ENCODE results near the gene MARCHF2.
"Not testable (repeated sequence)": the region's sequence is repeated elsewhere in the genome, so short reads cannot be mapped to it uniquely, and the experiment has no call there.

MARCHF2 gene

DNA sequence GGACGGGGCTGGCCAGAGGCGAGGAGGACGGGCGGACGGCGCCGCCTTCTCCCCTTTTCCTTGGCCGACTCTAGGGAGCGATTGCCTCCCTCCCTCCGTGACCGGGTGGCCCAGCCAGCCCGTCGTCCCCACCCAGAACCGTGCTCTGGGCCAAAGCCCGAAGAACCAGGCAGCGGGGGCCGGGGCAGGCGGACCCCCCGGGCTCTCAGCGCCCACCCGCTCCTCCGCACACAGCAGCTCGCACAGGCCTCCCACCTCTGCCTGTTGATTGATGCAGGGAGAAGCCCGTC lies 9.3 kb upstream of the MARCHF2 start:
- H4K20me1 ChIP-seq (ENCODE audit: control insufficient read depth, insufficient read depth, low read depth, low read length), result no peaks in the 10 kb centered on the region
- H3F3A ChIP-seq (ENCODE audit: control insufficient read depth, insufficient read depth), result no peaks in the 10 kb centered on the region
- H3K27ac ChIP-seq (ENCODE audit: low read depth, low read length), result no peak overlapping the region
- TF ChIP-seq EZH2phosphoT487 (IDR thresholded peaks at IDR 0.05; ENCODE audit: borderline replicate concordance, low read length), result no peak
- TF ChIP-seq, protein P1, sequence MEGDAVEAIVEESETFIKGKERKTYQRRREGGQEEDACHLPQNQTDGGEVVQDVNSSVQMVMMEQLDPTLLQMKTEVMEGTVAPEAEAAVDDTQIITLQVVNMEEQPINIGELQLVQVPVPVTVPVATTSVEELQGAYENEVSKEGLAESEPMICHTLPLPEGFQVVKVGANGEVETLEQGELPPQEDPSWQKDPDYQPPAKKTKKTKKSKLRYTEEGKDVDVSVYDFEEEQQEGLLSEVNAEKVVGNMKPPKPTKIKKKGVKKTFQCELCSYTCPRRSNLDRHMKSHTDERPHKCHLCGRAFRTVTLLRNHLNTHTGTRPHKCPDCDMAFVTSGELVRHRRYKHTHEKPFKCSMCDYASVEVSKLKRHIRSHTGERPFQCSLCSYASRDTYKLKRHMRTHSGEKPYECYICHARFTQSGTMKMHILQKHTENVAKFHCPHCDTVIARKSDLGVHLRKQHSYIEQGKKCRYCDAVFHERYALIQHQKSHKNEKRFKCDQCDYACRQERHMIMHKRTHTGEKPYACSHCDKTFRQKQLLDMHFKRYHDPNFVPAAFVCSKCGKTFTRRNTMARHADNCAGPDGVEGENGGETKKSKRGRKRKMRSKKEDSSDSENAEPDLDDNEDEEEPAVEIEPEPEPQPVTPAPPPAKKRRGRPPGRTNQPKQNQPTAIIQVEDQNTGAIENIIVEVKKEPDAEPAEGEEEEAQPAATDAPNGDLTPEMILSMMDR (IDR thresholded peaks at IDR 0.05; ENCODE audit: low read depth, low read length, poor library complexity, severe bottlenecking), result no peak
- H3K4me2 ChIP-seq (ENCODE audit: low read length), result no peak overlapping the region
- H3K9me3 ChIP-seq (ENCODE audit: control insufficient read depth, insufficient read depth, low read length), result no peaks in the 10 kb centered on the region
- no peaks in the 10 kb centered on the region for H3K4me1 ChIP-seq (ENCODE audit: control insufficient read depth, low read length)
- no peak overlapping the region for H3K4me3 ChIP-seq (ENCODE audit: low read length)
- no peaks in the 10 kb centered on the region for H3K79me2 ChIP-seq (ENCODE audit: control insufficient read depth, low read length)
- no peaks in the 10 kb centered on the region for H3K9me2 ChIP-seq (replicated peaks; ENCODE audit: control insufficient read depth, low read length)
- no peaks in the 10 kb centered on the region for H3K27me3 ChIP-seq (ENCODE audit: control insufficient read depth, low read length)
- H3K36me3 ChIP-seq (ENCODE audit: control insufficient read depth, low read length), result peaks cover 4% of the 10 kb centered on the region; the same call in 1 of the 2 replicates

DNA sequence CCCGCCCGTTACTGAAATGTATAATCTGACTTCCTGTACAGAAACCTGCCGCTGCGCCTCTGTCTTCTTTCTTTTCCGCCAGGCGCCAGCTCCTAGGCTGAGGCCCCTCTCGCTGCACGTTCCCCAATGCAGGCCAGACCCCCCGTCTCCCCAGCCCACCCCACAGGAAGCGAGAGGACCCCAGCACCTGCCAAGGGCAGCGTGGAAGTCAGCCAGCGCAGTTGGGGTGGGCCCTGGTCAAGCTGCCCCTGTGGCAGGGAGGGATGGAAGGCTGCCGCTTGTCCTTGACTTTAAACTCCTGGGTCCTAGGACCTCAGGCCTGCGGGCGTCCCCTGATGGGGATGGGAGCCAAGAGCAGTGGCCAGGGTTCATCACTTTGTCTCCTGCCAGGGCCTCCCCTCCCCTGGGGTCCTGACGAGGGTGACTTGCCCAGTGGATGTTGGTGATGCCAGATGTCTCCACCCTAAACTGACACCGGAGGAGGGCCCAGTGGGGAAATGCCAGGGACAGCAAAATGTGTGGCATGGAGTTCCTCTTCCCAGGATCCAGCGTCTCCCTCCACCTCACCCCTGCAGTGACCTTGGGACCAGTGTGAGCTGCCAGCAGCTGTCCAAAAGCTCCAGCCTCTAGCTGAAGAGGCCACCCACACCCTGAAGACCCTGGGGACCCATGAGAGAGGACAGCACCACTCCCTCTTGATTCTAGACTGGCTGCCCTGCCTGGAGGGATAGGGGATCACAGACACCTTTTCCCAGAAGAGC lies 8.5 kb upstream of the MARCHF2 start:
- no peaks in the 10 kb centered on the region for H3K79me2 ChIP-seq (ENCODE audit: control insufficient read depth, low read length)
- peaks cover 4% of the 10 kb centered on the region; the same call in 1 of the 2 replicates for H3K36me3 ChIP-seq (ENCODE audit: control insufficient read depth, low read length)
- H3K27ac ChIP-seq (ENCODE audit: low read depth, low read length), result no peak overlapping the region
- no peaks in the 10 kb centered on the region for H3K9me3 ChIP-seq (ENCODE audit: control insufficient read depth, insufficient read depth, low read length)
- H3F3A ChIP-seq (ENCODE audit: control insufficient read depth, insufficient read depth), result no peaks in the 10 kb centered on the region
- no peak overlapping the region for H3K4me3 ChIP-seq (ENCODE audit: low read length)
- H3K27me3 ChIP-seq (ENCODE audit: control insufficient read depth, low read length), result no peaks in the 10 kb centered on the region
- H3K4me2 ChIP-seq (ENCODE audit: low read length), result no peak overlapping the region
- no peaks in the 10 kb centered on the region for H3K4me1 ChIP-seq (ENCODE audit: control insufficient read depth, low read length)
- no peaks in the 10 kb centered on the region for H4K20me1 ChIP-seq (ENCODE audit: control insufficient read depth, insufficient read depth, low read depth, low read length)
- H3K9me2 ChIP-seq (replicated peaks; ENCODE audit: control insufficient read depth, low read length), result no peaks in the 10 kb centered on the region
- TF ChIP-seq EZH2phosphoT487 (IDR thresholded peaks at IDR 0.05; ENCODE audit: borderline replicate concordance, low read length), result no peak
- TF ChIP-seq, protein P1 (IDR thresholded peaks at IDR 0.05; ENCODE audit: low read depth, low read length, poor library complexity, severe bottlenecking), result no peak

DNA sequence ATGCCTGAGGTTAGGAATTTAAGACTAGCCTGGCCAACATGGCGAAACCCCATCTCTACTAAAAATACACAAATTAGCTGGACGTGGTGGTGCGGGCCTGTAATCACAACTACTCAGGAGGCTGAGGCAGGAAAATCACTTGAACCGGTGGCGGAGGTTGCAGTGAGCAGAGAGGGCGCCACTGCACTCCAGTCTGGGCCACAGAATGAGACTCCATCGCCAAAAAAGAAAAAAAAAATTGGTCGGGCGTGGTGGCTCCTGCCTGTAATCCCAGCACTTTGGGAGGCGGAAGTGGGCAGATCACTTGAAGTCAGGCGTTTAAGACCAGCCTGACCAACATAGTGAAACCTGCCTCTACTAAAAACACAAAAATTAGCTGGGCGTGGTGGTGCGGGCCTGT lies 2.4 kb upstream of the MARCHF2 start:
- not testable (repeated sequence) for H3K4me2 ChIP-seq (ENCODE audit: low read length); H3K27ac ChIP-seq (ENCODE audit: low read depth, low read length); H3K27me3 ChIP-seq (ENCODE audit: control insufficient read depth, low read length); H3K4me3 ChIP-seq (ENCODE audit: low read length); H3K36me3 ChIP-seq (ENCODE audit: control insufficient read depth, low read length); H4K20me1 ChIP-seq (ENCODE audit: control insufficient read depth, insufficient read depth, low read depth, low read length); H3K79me2 ChIP-seq (ENCODE audit: control insufficient read depth, low read length); H3F3A ChIP-seq (ENCODE audit: control insufficient read depth, insufficient read depth); H3K9me3 ChIP-seq (ENCODE audit: control insufficient read depth, insufficient read depth, low read length); H3K9me2 ChIP-seq (replicated peaks; ENCODE audit: control insufficient read depth, low read length)
- peaks cover 11% of the 10 kb centered on the region for H3K4me1 ChIP-seq (ENCODE audit: control insufficient read depth, low read length)

DNA sequence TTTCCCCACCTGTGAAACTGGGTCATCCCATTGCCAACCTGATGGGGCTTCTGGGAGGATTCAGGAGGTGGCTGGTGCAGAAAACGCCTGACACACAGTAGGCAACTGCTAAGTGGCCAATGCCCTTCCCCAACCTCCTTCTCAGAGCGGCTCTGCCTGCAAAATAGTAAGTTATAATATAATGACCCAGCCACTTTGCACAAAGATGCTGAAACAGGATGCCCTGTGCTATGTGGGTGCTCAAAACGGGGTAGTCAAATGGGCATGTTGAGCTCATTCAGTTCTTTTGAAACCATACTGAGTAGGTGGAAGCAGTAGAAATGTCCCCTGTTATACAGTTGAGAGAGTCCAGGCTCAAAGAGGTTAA lies 507 bp downstream of the MARCHF2 start:
- H4K20me1 ChIP-seq (ENCODE audit: control insufficient read depth, insufficient read depth, low read depth, low read length), result no peaks in the 10 kb centered on the region
- H3K4me1 ChIP-seq (ENCODE audit: control insufficient read depth, low read length), result peaks cover 11% of the 10 kb centered on the region
- TF ChIP-seq, protein P1 (IDR thresholded peaks at IDR 0.05; ENCODE audit: low read depth, low read length, poor library complexity, severe bottlenecking), result no peak
- no peak for TF ChIP-seq EZH2phosphoT487 (IDR thresholded peaks at IDR 0.05; ENCODE audit: borderline replicate concordance, low read length)
- H3K27ac ChIP-seq (ENCODE audit: low read depth, low read length), result no peak overlapping the region
- no peaks in the 10 kb centered on the region for H3K36me3 ChIP-seq (ENCODE audit: control insufficient read depth, low read length)
- peak overlapping the region; percentile 86 for H3K4me3 ChIP-seq (ENCODE audit: low read length)
- peaks cover 3% of the 10 kb centered on the region; the same call in 1 of the 2 replicates for H3K27me3 ChIP-seq (ENCODE audit: control insufficient read depth, low read length)
- no peaks in the 10 kb centered on the region for H3F3A ChIP-seq (ENCODE audit: control insufficient read depth, insufficient read depth)
- no peaks in the 10 kb centered on the region for H3K79me2 ChIP-seq (ENCODE audit: control insufficient read depth, low read length)
- peak overlapping the region; percentile 81 for H3K4me2 ChIP-seq (ENCODE audit: low read length)
- no peaks in the 10 kb centered on the region for H3K9me2 ChIP-seq (replicated peaks; ENCODE audit: control insufficient read depth, low read length)
- H3K9me3 ChIP-seq (ENCODE audit: control insufficient read depth, insufficient read depth, low read length), result no peaks in the 10 kb centered on the region
